Heart right ventricle (tissue), 16 donors: ENCODE results near the gene CACNB1. TPM values are rescaled to one million over a fixed set of nuclear protein-coding genes. Genes with fewer than 3 reads are reported as not detected.

Experiments used
- ATAC-seq, 8 donors: fragments of 200-7000 bp; cut with Tn5 transposase; one replicate each; pipeline ENCODE4 v1.9.1; 2020; ENCODE audit warnings: mild to moderate bottlenecking in 8 of 8, moderate library complexity in 8 of 8, moderate number of reproducible peaks in 1 of 8
- DNase-seq, 2 donors: peaks; one replicate each; pipeline ENCODE4 v3.0.0-alpha.2; 2020
- H3K27ac ChIP-seq, 10 donors: fragments of 200-600 bp; sonication (generic) in 2 of 10; one replicate each; pipeline versions ENCODE4 v1.5.0 to v1.8.0; 2020 to 2022; ENCODE audit warnings: mild to moderate bottlenecking in 3 of 10
- H3K27me3 ChIP-seq, 7 donors: fragments of 200-600 bp; one replicate each; pipeline ENCODE4 v1.8.0; 2021 to 2022; ENCODE audit warnings: mild to moderate bottlenecking in 2 of 7
- H3K36me3 ChIP-seq, 9 donors: fragments of 200-600 bp; sonication (generic) in 1 of 9; one replicate each; pipeline versions ENCODE4 v1.5.0 to v1.8.0; 2020 to 2022; ENCODE audit warnings: mild to moderate bottlenecking in 2 of 9
- H3K4me1 ChIP-seq, 9 donors: fragments of 200-600 bp; sonication (generic) in 1 of 9; one replicate each; pipeline versions ENCODE4 v1.5.0 to v1.8.0; 2020 to 2022; ENCODE audit warnings: mild to moderate bottlenecking in 4 of 9
- H3K4me3 ChIP-seq, 10 donors: fragments of 200-600 bp; sonication (generic) in 2 of 10; one replicate each; pipeline versions ENCODE4 v1.5.0 to v1.8.0; 2020 to 2022; ENCODE audit warnings: mild to moderate bottlenecking in 7 of 10, moderate library complexity in 2 of 10
- H3K9me3 ChIP-seq, 11 donors: fragments of 200-600 bp in 10 of 11; sonication (generic) in 2 of 11; one replicate each; pipeline versions ENCODE4 v1.5.0 to v1.8.0; 2013 to 2022; ENCODE audit warnings: mild to moderate bottlenecking in 2 of 11, control low read depth in 1 of 11, moderate library complexity in 1 of 11
- CTCF ChIP-seq, 9 donors: fragments of 200-600 bp; sonication (generic) in 2 of 9; IDR thresholded peaks; one replicate each; pipeline versions ENCODE4 v1.5.0 to v1.8.0; 2021 to 2022; ENCODE audit warnings: antibody characterized with exemption in 9 of 9, mild to moderate bottlenecking in 5 of 9, moderate library complexity in 1 of 9
- WGBS, 2 donors: extraction: QIAGEN DNeasy Blood & Tissue Kit; methylation state at CpG; one replicate each; pipeline ENCODE4 v1.1.7; 2013; ENCODE audit warnings: inconsistent platforms in 1 of 2; 5-methylcytosine and 5-hydroxymethylcytosine counted together
- intact Hi-C, 10 donors: fragments of 100-400 bp; cut with DNase I; formaldehyde crosslinking; loops; one replicate each; pipeline versions ENCODE4 v1.11.1 to v1.14.2; 2022
- polyA plus RNA-seq, 2 donors: library from polyadenylated mRNA; stranded (reverse); fragments of 200-250 nt; gene quantifications; one replicate each; pipeline ENCODE4 v1.2.3, GENCODE V29; 2013
- total RNA-seq, 10 donors: library from RNA; stranded (reverse); fragmentation: NEBNext Ultra II Directional in 3 of 10; extraction: Animal tissue kit (Norgen Biotek cat#: 25700) in 3 of 10; gene quantifications; one replicate each; pipeline versions ENCODE4 v1.2.1 to v1.2.4, GENCODE V29; 2021 to 2023
- donor health status: Arrhythmogenic right ventricular cardiomyopathy.
- donor health status: ischemic (EF 13 %, LVEDD 7.1; RV severe dilation, severe dysfunction).
- donor health status: healthy with polysubstance abuse.
- donor health status: DM: no; HTN: yes; CAD: no.
- donor health status: DM: no; HTN: no; CAD: no.
- donor health status: ischemic (EF 25% LVEDD 6.9; RV normal size, moderate dysfunction).
- donor health status: ischemic (EF 25% LVEDD 5.7; RV mildly dilated, moderate dysfunction).
- donor health status: healthy.
- donor health status: DM: yes; HTN: yes; CAD: no.
- donor health status: Ischemic cardiomyopathy.
- donor health status: ischemic (EF 35%, LVEDD 5.7; RV mildly dilated, moderate dysfunction).
- donor health status: nonischemic (EF 11% LVEDD 7.7; RV severe dilation, severe dysfunction).
- donor health status: DM: yes; HTN: yes; CAD: no.
- donor health status: PGD.
- donor health status: ischemic (EF 29% LVEDD 5.4; RV normal size, mild dysfunction).
- donor health status: nonischemic (EF 23%, LVEDD 6.1; RV moderate dilation, normal function).

Gene CACNB1
- total and polyA plus RNA-seq, 12 donors: 3.3 to 11.5 (median 5.3) TPM

- no peak overlapping the region for H3K27ac ChIP-seq
- H3K4me3 ChIP-seq: no peak overlapping the region
- peaks cover 9 to 25% (median 18%) of the 10 kb centered on the region in 9 donors for H3K4me1 ChIP-seq
- H3K27me3 ChIP-seq: peaks cover 0 to 17% (median 2%) of the 10 kb centered on the region in 7 donors
- H3K36me3 ChIP-seq: peaks cover 0 to 23% (median 21%) of the 10 kb centered on the region in 9 donors
- no peaks in the 10 kb centered on the region for H3K9me3 ChIP-seq
- TF ChIP-seq CTCF (IDR thresholded peaks at IDR 0.05): no peak
- no peak for DNase-seq
- intact Hi-C loops: loop anchor here in 5 of 10 donors (2.0 to 5.0 kb wide), 2 partner anchors 34 to 37 kb away; no protein-coding TSS in a partner anchor
- ATAC-seq: no peak
- WGBS, 2 donors: 67% methylated on average over 7 of the region's 7 CpGs
Measured at GRCh38 chr17:39208136-39208535, 10.7 kb upstream of the CACNB1 start.

- H3K27ac ChIP-seq: no peak overlapping the region
- no peaks in the 10 kb centered on the region for H3K9me3 ChIP-seq
- no peak overlapping the region for H3K4me3 ChIP-seq
- ATAC-seq: no peak
- 76 to 81% methylated on average over 3 of the region's 3 CpGs for WGBS, 2 donors
- TF ChIP-seq CTCF (IDR thresholded peaks at IDR 0.05): no peak
- H3K36me3 ChIP-seq: peaks cover 0 to 44% (median 40%) of the 10 kb centered on the region in 9 donors
- peaks cover 17 to 44% (median 33%) of the 10 kb centered on the region in 9 donors for H3K4me1 ChIP-seq
- intact Hi-C loops: loop anchor here in 4 of 10 donors (5.0 kb wide), 1 partner anchor 37 kb away; no protein-coding TSS in a partner anchor
- H3K27me3 ChIP-seq: peaks cover 0 to 6% (median under 1%) of the 10 kb centered on the region in 7 donors
- no peak for DNase-seq
Measured at GRCh38 chr17:39205112-39205526, 7.7 kb upstream of the CACNB1 start.

GRCh38 chr17:39204245-39204644 is 6.8 kb upstream of the CACNB1 start:
- ATAC-seq (no peak), DNase-seq (no peak)
- Histone ChIP-seq H3K36me3 (peaks cover 0 to 44% (median 40%) of the 10 kb centered on the region in 9 donors), H3K27me3 (no peaks in the 10 kb centered on the region), H3K27ac (no peak overlapping the region), H3K4me1 (peaks cover 10 to 39% (median 27%) of the 10 kb centered on the region in 9 donors), H3K4me3 (no peak overlapping the region), H3K9me3 (no peaks in the 10 kb centered on the region)
- TF ChIP-seq CTCF (IDR thresholded peaks at IDR 0.05): no peak
- intact Hi-C loops: no loop called here
- 85% methylated on average over 8 of the region's 8 CpGs for WGBS, 2 donors

- Histone ChIP-seq H3K27ac (peak overlapping the region in 9 of 10 donors; percentile 89 to 98 (median 96)), H3K9me3 (no peaks in the 10 kb centered on the region), H3K4me3 (peak overlapping the region; percentile 77 to 100 (median 92)), H3K27me3 (no peaks in the 10 kb centered on the region), H3K36me3 (peaks cover 0 to 44% (median 40%) of the 10 kb centered on the region in 9 donors), H3K4me1 (peaks cover 8 to 58% (median 46%) of the 10 kb centered on the region in 9 donors)
- DNase-seq (no peak), ATAC-seq (no peak)
- WGBS, 2 donors: 44 to 49% methylated on average over 11 of the region's 11 CpGs
- no peak for TF ChIP-seq CTCF (IDR thresholded peaks at IDR 0.05)
- intact Hi-C loops: no loop called here
Measured at GRCh38 chr17:39200957-39201510, 3.6 kb upstream of the CACNB1 start.
